K562 treated with DMSO at 1 percent for 12 hours (cell line): Measurements from ENCODE around the gene CHEK2. TPM values are rescaled to one million over a fixed set of nuclear protein-coding genes. Genes with fewer than 3 reads are reported as not detected.

Experiments used
- total RNA-seq: library from RNA; unstranded; fragments of 300-600 nt; gene quantifications from 2 replicates; pipeline ENCODE4 v1.2.3, GENCODE V29; 2022; ENCODE audit not compliant: insufficient read depth

The CHEK2 gene
- total RNA-seq = 38.1 and 54.9 TPM in 2 replicates

GRCh38 chr22:28741785-28742561 lies at the start of gene CHEK2, which contains the start of gene HSCB:
CHEK2 (minus strand) TSS chr22:28741820; CDS start chr22:28734721, 7,099 bp downstream.
HSCB (plus strand) TSS chr22:28742039; CDS start chr22:28742096, 57 bp downstream.

GRCh38 chr22:28772633-28773460 lies 31.2 kb upstream of the CHEK2 start, which contains the start of gene CCDC117:
CCDC117 (plus strand) TSS chr22:28772695; CDS start chr22:28772850, 155 bp downstream.

GRCh38 chr22:28679611-28680287 lies 61.9 kb downstream of the CHEK2 start, which contains the start of gene TTC28:
TTC28 (minus strand) TSS chr22:28679840; CDS start chr22:28679723, 117 bp downstream.

Other genes with a start within 250 kb of the CHEK2 start
- gene TTC28, start 62.0 kb downstream of the CHEK2 start, total RNA-seq = 2.2 and 13.3 TPM in 2 replicates
- gene HSCB, start 219 bp upstream of the CHEK2 start, total RNA-seq = 8.2 and 12.1 TPM in 2 replicates
- gene CCDC117, start 30.9 kb upstream of the CHEK2 start, total RNA-seq = 7.6 and 21.8 TPM in 2 replicates
- gene XBP1, start 58.7 kb upstream of the CHEK2 start, total RNA-seq = 132 and 176 TPM in 2 replicates
- 1.1 and 2.9 TPM in 2 replicates for gene ZNRF3, start 141.8 kb upstream of the CHEK2 start, total RNA-seq